Measurements from ENCODE around the gene TRAF7. TPM values are rescaled to one million over a fixed set of nuclear protein-coding genes. Genes with fewer than 3 reads are reported as not detected.
"Not testable (repeated sequence)": the region's sequence is repeated elsewhere in the genome, so short reads cannot be mapped to it uniquely, and the experiment has no call there.

Gene TRAF7
- total RNA-seq, 2 experiments from 2014 or later = 19.9 to 24.0 TPM

DNA sequence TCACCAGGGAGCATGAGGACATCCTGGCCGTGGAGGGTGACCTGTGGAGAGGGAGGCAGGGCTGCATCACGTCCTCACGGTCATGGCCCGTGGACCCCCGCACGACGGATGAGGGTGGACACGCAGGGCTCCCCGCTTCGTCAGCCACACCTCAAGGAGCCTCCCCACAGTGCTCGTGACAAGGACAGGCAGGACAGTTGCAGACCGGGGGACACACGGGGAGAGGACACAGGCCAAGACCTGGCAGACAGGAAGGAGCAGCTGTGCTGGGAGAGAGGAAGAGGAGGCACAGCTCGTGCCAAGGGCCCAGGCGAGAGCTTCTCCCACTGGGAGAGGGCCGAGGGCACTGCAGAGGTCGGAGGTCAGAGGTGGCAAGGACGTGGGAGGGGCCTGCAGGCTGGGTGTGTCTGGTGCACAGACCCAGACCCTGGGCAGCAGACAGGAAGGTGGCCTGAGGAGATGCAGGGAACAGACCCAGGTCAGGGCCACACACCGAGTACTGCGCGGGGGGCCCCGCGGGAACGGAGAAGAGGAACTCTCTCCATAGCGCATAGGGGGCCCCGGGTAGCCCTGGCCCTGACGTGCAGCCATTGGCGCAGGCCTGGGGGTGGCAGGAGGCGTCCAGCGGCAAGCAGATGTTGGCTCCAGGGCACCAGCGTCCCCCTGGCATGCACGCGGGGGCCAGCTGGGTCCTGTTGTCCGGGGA is 40.5 kb upstream of the TRAF7 start:
- H3K36me3 Mint-ChIP-seq (ENCODE audit: low read depth); intact Hi-C loops (cut with DNase I, micrococcal nuclease); H3K27me3 ChIP-seq (ENCODE audit: control insufficient read depth in 1 of 2, insufficient read depth in 2 of 2, low read length in 2 of 2); ATAC-seq (ENCODE audit: poor library complexity); H3K9me3 ChIP-seq (ENCODE audit: control insufficient read depth in 1 of 2, insufficient read depth in 1 of 2, low read length in 2 of 2); H3K4me1 Mint-ChIP-seq (ENCODE audit: low read depth); H3K4me3 Mint-ChIP-seq; H3K27ac ChIP-seq (ENCODE audit: low read depth in 1 of 2, low read length in 2 of 2); H3K4me3 ChIP-seq (ENCODE audit: low read length); H3K27me3 Mint-ChIP-seq; CTCF ChIA-PET; H3K27ac Mint-ChIP-seq; H3K4me1 ChIP-seq (ENCODE audit: insufficient read depth, low read length); DNase-seq; POLR2A ChIA-PET; H3K36me3 ChIP-seq (ENCODE audit: insufficient read depth, low read length); H3K9me3 Mint-ChIP-seq: not testable (repeated sequence)

DNA sequence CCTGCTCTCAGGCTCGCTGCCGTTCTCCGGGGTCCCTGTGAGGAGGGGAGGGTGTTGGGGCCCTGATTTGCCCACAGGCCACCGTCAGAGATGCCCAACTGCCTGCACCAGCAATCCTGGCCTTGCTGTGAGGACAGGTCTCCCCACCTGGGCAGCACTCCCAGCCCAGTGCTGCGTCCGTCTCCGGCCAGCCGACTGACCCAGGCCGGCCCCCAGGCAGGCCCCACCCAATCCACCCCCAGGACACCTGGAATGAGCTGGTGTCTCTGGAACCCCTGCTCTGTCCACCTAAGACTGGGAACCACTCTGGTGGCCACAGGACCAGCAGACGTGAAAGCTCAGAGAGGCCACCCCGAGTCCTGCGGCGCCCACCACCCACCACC is 40.0 kb upstream of the TRAF7 start:
- no peak for DNase-seq
- ATAC-seq (ENCODE audit: poor library complexity) = no peak
- H3K4me1 ChIP-seq (ENCODE audit: insufficient read depth, low read length) = no peaks in the 10 kb centered on the region
- no peaks in the 10 kb centered on the region for H3K36me3 ChIP-seq (ENCODE audit: insufficient read depth, low read length)
- no peaks in the 10 kb centered on the region for H3K27me3 ChIP-seq (ENCODE audit: control insufficient read depth in 1 of 2, insufficient read depth in 2 of 2, low read length in 2 of 2)
- intact Hi-C loops (cut with DNase I, micrococcal nuclease) = no loop called here
- Mint-ChIP-seq H3K4me1 (ENCODE audit: low read depth) (peaks cover 4% of the 10 kb centered on the region), H3K27ac (no peak overlapping the region), H3K36me3 (ENCODE audit: low read depth) (no peaks in the 10 kb centered on the region), H3K9me3 (no peaks in the 10 kb centered on the region), H3K27me3 (no peaks in the 10 kb centered on the region), H3K4me3 (no peak overlapping the region)
- CTCF ChIA-PET = no interaction called here
- H3K4me3 ChIP-seq (ENCODE audit: low read length) = no peak overlapping the region
- TF ChIP-seq, protein P1, sequence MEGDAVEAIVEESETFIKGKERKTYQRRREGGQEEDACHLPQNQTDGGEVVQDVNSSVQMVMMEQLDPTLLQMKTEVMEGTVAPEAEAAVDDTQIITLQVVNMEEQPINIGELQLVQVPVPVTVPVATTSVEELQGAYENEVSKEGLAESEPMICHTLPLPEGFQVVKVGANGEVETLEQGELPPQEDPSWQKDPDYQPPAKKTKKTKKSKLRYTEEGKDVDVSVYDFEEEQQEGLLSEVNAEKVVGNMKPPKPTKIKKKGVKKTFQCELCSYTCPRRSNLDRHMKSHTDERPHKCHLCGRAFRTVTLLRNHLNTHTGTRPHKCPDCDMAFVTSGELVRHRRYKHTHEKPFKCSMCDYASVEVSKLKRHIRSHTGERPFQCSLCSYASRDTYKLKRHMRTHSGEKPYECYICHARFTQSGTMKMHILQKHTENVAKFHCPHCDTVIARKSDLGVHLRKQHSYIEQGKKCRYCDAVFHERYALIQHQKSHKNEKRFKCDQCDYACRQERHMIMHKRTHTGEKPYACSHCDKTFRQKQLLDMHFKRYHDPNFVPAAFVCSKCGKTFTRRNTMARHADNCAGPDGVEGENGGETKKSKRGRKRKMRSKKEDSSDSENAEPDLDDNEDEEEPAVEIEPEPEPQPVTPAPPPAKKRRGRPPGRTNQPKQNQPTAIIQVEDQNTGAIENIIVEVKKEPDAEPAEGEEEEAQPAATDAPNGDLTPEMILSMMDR (IDR thresholded peaks at IDR 0.05) = no peak
- H3K9me3 ChIP-seq (ENCODE audit: control insufficient read depth in 1 of 2, insufficient read depth in 1 of 2, low read length in 2 of 2) = no peaks in the 10 kb centered on the region
- H3K27ac ChIP-seq (ENCODE audit: low read depth in 1 of 2, low read length in 2 of 2) = no peak overlapping the region
- POLR2A ChIA-PET = no interaction called here

DNA sequence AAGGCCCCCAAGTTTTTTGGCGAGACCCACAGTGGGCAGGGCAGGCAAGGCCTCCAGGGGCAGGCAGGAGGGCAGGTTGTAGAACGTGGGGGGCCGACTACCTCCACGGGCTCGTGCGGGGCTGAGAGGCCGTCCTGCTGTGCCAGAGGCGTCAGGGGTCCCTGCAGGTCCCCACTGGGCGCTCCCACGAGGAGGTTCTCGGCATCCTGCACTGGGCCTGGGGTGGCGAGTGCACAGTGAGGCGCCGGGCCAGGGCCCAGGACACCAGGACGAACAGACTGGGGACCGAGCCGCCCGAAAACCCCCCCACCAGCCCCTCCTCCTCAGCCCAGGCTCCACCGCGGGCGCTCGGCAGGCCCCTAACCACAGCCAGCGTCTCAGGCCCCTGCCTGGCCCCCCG is 39.2 kb upstream of the TRAF7 start:
- intact Hi-C loops (cut with DNase I, micrococcal nuclease); H3K9me3 Mint-ChIP-seq; H3K36me3 ChIP-seq (ENCODE audit: insufficient read depth, low read length); CTCF ChIA-PET; POLR2A ChIA-PET; H3K4me1 ChIP-seq (ENCODE audit: insufficient read depth, low read length); ATAC-seq (ENCODE audit: poor library complexity); H3K4me3 Mint-ChIP-seq; H3K27me3 Mint-ChIP-seq; H3K4me3 ChIP-seq (ENCODE audit: low read length); DNase-seq; H3K4me1 Mint-ChIP-seq (ENCODE audit: low read depth); H3K27ac ChIP-seq (ENCODE audit: low read depth in 1 of 2, low read length in 2 of 2); H3K27ac Mint-ChIP-seq; H3K27me3 ChIP-seq (ENCODE audit: control insufficient read depth in 1 of 2, insufficient read depth in 2 of 2, low read length in 2 of 2); H3K36me3 Mint-ChIP-seq (ENCODE audit: low read depth); H3K9me3 ChIP-seq (ENCODE audit: control insufficient read depth in 1 of 2, insufficient read depth in 1 of 2, low read length in 2 of 2): not testable (repeated sequence)

DNA sequence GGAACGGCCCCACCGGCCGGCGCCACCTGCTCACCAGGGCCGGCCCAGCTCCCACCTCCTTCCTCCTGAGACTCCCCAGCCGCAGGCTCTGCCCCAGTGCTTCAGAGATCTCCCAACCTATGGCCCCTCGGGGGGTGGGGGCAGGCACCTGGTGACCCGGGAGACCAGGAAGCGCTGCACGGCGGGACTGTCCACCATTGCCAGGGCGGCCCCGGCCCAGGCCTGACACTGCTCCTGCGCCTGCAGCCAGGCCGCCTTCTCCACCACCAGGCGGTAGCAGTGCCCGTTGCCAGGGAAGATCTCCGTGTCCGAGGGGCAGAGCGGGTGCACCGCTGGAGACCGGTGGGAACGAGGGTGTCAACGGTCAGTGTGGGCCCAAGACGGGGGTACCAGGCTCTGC is 38.2 kb upstream of the TRAF7 start:
- CTCF ChIA-PET = not testable (repeated sequence)

DNA sequence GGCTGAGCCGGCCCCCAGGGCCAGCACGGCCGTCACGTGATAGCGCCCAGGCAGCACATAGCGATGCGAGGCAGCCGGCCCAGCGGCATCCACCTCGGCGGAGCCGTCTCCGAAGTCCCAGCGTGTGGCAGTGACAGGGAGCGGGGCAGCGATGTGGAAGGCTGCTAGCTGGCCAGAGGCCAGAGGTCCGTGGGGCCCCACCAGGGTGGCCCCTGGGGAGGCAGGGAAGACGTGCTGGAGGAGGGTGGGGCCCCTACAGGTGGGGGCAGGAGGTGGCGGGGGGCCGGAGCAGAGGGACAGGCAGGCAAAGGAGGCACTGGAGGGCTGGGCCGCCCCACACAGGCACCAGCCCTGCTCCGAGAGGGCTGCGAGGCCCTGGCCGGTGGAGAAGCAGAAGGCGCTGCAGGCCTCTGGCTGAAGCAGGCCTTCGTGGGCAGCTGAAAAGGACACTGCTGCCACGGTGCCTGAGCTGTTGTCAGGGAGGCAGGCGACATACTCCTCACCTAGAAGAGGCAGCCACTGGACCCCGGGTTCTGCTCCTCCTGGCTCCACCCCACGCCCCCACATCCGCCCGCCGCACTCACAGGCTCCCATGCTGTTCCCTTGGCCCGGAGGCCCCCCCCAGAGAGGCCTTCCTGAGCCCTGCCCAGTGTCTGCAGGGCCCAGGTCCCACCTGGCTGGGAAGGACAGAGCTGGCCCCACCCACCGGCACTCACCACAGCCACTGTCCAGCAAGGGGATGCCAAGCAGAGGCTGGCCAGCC is 37.4 kb upstream of the TRAF7 start:
- H3K9me3 Mint-ChIP-seq; ATAC-seq (ENCODE audit: poor library complexity); H3K27me3 Mint-ChIP-seq; H3K4me1 Mint-ChIP-seq (ENCODE audit: low read depth); H3K9me3 ChIP-seq (ENCODE audit: control insufficient read depth in 1 of 2, insufficient read depth in 1 of 2, low read length in 2 of 2); H3K27me3 ChIP-seq (ENCODE audit: control insufficient read depth in 1 of 2, insufficient read depth in 2 of 2, low read length in 2 of 2); H3K36me3 Mint-ChIP-seq (ENCODE audit: low read depth); H3K4me3 Mint-ChIP-seq; H3K4me1 ChIP-seq (ENCODE audit: insufficient read depth, low read length); H3K27ac Mint-ChIP-seq; H3K4me3 ChIP-seq (ENCODE audit: low read length); CTCF ChIA-PET; DNase-seq; H3K36me3 ChIP-seq (ENCODE audit: insufficient read depth, low read length); H3K27ac ChIP-seq (ENCODE audit: low read depth in 1 of 2, low read length in 2 of 2); intact Hi-C loops (cut with DNase I, micrococcal nuclease); POLR2A ChIA-PET: not testable (repeated sequence)

More for the DNA sequence above, 38.2 kb upstream of the TRAF7 start:
- H3K27ac Mint-ChIP-seq; POLR2A ChIA-PET; H3K27ac ChIP-seq (ENCODE audit: low read depth in 1 of 2, low read length in 2 of 2); H3K4me3 Mint-ChIP-seq; H3K4me3 ChIP-seq (ENCODE audit: low read length); intact Hi-C loops (cut with DNase I, micrococcal nuclease); H3K36me3 ChIP-seq (ENCODE audit: insufficient read depth, low read length); ATAC-seq (ENCODE audit: poor library complexity); H3K4me1 Mint-ChIP-seq (ENCODE audit: low read depth); H3K27me3 ChIP-seq (ENCODE audit: control insufficient read depth in 1 of 2, insufficient read depth in 2 of 2, low read length in 2 of 2); DNase-seq; H3K9me3 ChIP-seq (ENCODE audit: control insufficient read depth in 1 of 2, insufficient read depth in 1 of 2, low read length in 2 of 2); H3K9me3 Mint-ChIP-seq; H3K36me3 Mint-ChIP-seq (ENCODE audit: low read depth); H3K27me3 Mint-ChIP-seq; H3K4me1 ChIP-seq (ENCODE audit: insufficient read depth, low read length): not testable (repeated sequence)

Data from CD4-positive, alpha-beta T cell (primary cell).